Measurements from ENCODE around the gene NINL.
"Not testable (repeated sequence)": the region's sequence is repeated elsewhere in the genome, so short reads cannot be mapped to it uniquely, and the experiment has no call there.

Gene NINL

GRCh38 chr20:25529295-25529951 lies 55.9 kb downstream of the NINL start:
- DNase-seq: no peak

GRCh38 chr20:25527949-25528348 lies 57.4 kb downstream of the NINL start:
- no peak for DNase-seq

- no peak for DNase-seq
Measured at GRCh38 chr20:25526446-25526845, 58.9 kb downstream of the NINL start.

GRCh38 chr20:25525867-25526266 lies 59.5 kb downstream of the NINL start:
- no peak for DNase-seq

- no peak for DNase-seq
Measured at GRCh38 chr20:25525295-25525694, 60.0 kb downstream of the NINL start.

GRCh38 chr20:25521382-25521781 lies 63.9 kb downstream of the NINL start:
- DNase-seq: no peak

- DNase-seq: no peak
Measured at GRCh38 chr20:25517124-25517523, 68.2 kb downstream of the NINL start.

GRCh38 chr20:25514747-25515340 lies 70.5 kb downstream of the NINL start:
- DNase-seq: no peak

GRCh38 chr20:25514195-25514594 lies 71.1 kb downstream of the NINL start:
- no peak for DNase-seq

- no peak for DNase-seq
Measured at GRCh38 chr20:25512709-25513108, 72.6 kb downstream of the NINL start.

- no peak for DNase-seq
Measured at GRCh38 chr20:25511183-25511582, 74.1 kb downstream of the NINL start.

GRCh38 chr20:25510721-25511120 lies 74.6 kb downstream of the NINL start:
- no peak for DNase-seq

GRCh38 chr20:25510202-25510601 lies 75.1 kb downstream of the NINL start:
- no peak for DNase-seq

- no peak for DNase-seq
Measured at GRCh38 chr20:25509084-25509483, 76.2 kb downstream of the NINL start.

- no peak for DNase-seq
Measured at GRCh38 chr20:25508083-25508770, 77.1 kb downstream of the NINL start.

- DNase-seq: no peak
Measured at GRCh38 chr20:25507385-25508082, 77.8 kb downstream of the NINL start.

GRCh38 chr20:25504366-25505135 lies 80.8 kb downstream of the NINL start:
- DNase-seq: no peak

- DNase-seq: no peak
Measured at GRCh38 chr20:25503936-25504335, 81.4 kb downstream of the NINL start.

GRCh38 chr20:25503051-25503639 lies 82.2 kb downstream of the NINL start:
- not testable (repeated sequence) for DNase-seq

- DNase-seq: no peak
Measured at GRCh38 chr20:25500880-25501351, 84.4 kb downstream of the NINL start.

- no peak for DNase-seq
Measured at GRCh38 chr20:25499855-25500434, 85.4 kb downstream of the NINL start.

GRCh38 chr20:25499031-25499430 lies 86.3 kb downstream of the NINL start:
- DNase-seq: no peak

All from activated naive CD4-positive, alpha-beta T cell treated with anti-CD3 and anti-CD28 coated beads, Interleukin-2, amount 50 U/mL, for 16 hours (primary cell).